NCI-H524 treated with DMSO at 0.1 percent for 48 hours (cell line): ENCODE measurements around the gene MDC1.
"Not testable (repeated sequence)": the region's sequence is repeated elsewhere in the genome, so short reads cannot be mapped to it uniquely, and the experiment has no call there.

Experiments
- DNase-seq: peaks from one replicate; lab custom pipeline; 2025; lab: John Stamatoyannopoulos, UW

The MDC1 gene

GRCh38 chr6:30723843-30724741 is 7.0 kb upstream of the MDC1 start:
- DNase-seq: not testable (repeated sequence)

GRCh38 chr6:30723159-30723842 is 6.2 kb upstream of the MDC1 start:
- DNase-seq: not testable (repeated sequence)

- DNase-seq: peak; percentile 12
These were observed 5.4 kb upstream of the MDC1 start for GRCh38 chr6:30722280-30723112.

DNA sequence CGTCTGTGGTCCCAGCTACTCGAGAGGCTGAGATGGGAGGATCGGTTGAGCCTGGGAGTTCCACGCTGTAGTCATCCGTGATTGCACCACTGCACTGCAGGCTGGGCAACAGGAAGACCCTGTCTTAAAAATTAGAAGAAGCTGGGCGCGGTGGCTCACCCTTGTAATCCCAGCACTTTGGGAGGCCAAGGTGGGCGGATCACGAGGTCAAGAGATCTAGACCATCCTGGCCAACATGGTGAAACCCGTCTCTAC is 4.9 kb upstream of the MDC1 start:
- DNase-seq: not testable (repeated sequence)

DNA sequence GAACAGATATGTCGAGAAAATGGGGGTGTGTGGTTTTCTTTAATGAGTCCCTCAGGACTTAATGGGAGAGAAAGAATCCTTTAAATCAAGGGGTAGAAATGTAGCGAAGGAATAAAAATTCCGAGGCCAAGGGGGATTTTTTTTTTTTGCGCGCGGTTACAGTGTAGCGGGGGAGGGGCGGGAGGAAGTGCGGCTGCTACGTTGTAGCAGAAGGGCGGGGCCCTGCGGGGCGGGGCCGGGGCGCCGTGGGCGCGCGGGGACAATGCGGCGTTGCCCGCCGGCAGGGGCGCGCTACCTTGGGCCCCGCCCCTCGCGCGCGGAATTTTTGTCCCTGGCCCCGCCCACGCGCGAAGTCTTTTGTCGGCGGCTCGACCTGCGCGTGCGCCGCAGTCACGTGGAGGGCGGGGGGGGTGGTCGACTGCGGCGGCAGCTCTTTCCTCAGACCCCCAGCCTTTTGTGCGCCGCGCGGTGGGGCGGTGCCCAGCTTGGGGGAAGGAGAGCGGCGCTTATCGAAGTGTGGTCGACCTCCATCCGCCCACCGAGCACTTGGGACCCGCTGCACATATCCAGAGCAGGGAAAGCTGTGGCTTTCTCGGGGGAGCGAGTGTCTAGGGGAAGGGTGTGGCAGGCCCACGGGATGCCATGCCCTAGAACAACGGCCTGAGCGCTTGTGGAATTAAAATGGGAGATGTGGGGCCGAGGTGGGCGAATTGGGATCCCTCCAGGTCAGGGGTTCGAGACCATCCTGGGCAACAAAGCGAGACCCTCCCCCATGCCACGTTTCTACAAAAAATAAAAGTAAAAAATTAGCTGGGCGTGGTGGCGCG is 4.3 kb upstream of the MDC1 start:
- DNase-seq: peak; percentile 47

DNA sequence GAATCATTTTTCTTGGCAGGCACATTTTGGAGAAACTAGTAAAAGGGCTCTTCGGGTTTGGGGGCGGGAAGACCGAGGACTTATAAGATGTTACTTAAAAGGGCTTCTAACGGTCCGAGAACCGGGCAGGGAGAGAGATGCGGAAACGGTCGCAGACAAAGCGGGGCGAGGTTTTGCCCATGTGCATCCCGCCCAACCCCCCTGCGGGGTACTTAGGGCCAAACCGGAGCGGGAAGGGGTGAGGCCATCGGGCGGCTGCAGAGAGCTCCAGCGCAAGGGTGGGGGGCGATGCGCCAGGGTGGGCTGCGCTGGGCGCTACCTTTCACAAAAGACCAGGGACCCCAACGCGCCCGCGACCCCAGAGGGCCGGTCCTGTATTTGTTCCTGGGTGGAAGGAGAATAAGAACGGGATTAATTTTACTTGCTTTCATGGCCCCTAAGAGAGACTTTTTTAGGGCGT is 3.7 kb upstream of the MDC1 start:
- peak; percentile 22 for DNase-seq

GRCh38 chr6:30719791-30720737 is 3.0 kb upstream of the MDC1 start, which contains the start of gene TUBB:
Gene TUBB, plus strand, starts transcription at chr6:30720352. Its CDS starts 155 bp downstream, at chr6:30720507.
- peak; percentile 89 for DNase-seq

DNA sequence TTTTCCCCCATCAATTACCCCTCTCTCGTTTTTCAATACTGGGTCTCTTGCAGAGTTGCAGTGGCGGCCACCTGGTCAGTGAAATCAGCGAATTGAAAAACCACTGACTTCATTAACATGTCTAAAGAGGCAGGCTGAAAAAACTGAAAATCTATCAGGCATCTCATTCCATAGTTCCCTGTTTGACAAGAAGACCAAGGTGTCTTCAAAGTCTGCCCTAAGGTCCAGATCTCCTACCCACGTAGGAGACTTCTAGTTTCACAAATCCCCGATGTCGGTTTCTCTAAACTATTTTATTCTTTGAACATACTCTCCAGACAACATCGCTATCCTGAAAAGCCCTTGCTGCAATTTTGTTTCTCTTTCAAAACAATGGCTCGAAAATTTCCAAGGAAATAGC is 2.3 kb upstream of the MDC1 start:
- DNase-seq: no peak

DNA sequence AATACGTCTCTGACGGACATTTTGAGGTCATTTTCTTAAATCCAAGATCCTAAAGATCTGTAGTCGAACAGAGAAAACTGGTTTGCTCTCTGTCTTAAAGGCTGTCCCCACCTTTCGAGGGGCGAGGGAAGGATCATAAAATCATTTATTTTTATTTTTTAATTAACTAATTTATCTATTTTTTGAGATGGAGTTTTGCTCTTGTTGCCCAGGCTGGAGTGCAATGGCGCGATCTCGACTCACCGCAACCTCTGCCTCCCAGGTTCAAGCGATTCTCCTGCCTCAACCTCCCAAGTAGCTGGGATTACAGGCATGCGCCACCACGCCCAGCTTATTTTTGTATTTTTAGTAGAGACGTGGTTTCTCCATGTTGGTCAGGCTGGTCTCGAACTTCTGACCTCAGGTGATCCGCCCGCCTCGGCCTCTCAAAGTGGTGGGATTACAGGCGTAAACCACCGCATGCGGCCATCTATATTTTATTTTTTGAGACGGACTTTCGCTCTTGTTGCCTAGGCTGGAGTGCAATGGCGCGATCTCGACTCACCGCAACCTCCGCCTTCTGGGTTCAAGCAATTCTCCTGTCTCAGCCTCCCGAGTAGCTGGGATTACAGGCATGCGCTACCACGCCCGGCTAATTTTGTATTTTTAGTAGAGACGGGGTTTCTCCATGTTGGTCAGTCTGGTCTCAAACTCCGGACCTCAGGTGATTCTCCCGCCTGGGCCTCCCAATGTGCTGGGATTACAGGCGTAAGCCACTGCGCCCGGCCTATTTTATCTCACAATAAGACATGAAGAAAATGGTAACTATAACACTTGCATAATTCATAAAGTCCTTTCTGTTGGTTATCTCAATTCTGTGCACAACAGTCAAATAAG is 1.0 kb upstream of the MDC1 start:
- not testable (repeated sequence) for DNase-seq

GRCh38 chr6:30716879-30717128 is 277 bp downstream of the MDC1 start:
- no peak for DNase-seq

DNA sequence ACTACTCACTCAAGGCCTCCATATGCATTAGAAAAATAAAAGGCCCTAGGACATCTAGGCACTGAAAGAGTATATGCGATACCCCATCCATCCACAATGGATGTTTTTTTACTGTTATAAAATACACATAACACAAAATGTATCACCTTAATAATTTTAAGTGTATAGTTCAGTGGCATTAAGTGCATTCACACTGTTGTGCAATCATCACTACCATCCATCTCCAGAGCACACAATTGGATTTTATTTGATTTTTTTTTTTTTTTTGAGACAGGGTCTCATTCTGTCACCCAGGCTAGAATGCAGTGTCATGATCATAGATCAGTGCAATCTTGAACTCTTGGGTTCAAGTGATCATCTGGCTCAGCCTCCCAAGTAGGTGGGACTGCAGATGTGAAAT is 2.8 kb downstream of the MDC1 start:
- no peak for DNase-seq

DNA sequence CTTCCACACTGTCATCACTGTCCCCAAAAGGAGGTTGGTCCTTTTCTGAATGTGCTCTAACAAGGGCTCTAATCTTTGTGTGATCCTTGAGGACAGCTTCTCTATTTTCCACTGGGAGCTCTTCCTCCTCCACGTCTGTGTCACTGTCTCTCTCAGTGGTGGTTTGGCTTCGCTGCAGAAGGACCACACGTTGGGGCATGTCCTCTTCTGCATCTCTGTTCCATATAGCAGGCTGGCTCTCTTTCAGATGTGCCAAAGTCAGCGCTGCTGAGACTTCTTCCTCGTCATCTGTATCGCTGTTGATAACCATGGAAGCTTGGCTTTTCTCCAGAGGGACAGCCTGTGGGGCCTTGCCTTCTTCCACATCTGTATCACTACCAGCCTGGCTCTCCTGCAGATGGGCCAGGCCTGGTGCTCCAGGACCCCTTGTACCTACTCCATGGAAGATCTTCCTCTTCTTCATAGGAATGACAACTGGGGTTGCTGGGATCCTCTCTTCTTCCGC is 4.6 kb downstream of the MDC1 start:
- no peak for DNase-seq

- no peak for DNase-seq
These were observed 5.2 kb downstream of the MDC1 start for GRCh38 chr6:30711758-30712380.

GRCh38 chr6:30709101-30709868 is 7.8 kb downstream of the MDC1 start:
- no peak for DNase-seq

GRCh38 chr6:30707281-30707850 is 9.7 kb downstream of the MDC1 start:
- no peak for DNase-seq

GRCh38 chr6:30705620-30706019 is 11.5 kb downstream of the MDC1 start:
- DNase-seq: no peak

GRCh38 chr6:30703821-30704220 is 13.3 kb downstream of the MDC1 start:
- no peak for DNase-seq

DNA sequence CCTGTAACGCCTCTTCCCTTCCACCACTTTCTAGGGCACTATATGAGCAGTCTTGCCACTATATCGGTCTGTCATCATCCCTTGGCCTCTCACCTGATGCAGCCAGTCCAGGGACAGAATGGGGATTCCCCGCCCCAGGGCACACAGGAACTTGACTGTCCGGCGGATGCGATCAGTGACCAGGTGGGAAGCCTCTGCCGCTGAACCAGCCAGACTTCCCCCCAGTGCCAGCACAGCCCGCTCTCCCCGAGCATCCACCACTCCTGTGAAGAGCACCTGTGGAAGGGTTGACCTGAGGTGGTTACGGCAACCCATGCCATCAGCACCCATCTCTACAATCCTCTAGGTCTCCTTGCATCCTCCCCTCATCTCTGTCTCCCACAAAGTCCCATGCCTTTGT is 14.1 kb downstream of the MDC1 start:
- no peak for DNase-seq
